K562 (cell line): Measurements from ENCODE around the gene F2RL1. TPM values are rescaled to one million over a fixed set of nuclear protein-coding genes. Genes with fewer than 3 reads are reported as not detected.

Source experiments
- DPF2 ChIP-seq: fragments of 450-650 bp; IDR thresholded peaks from 2 replicates; pipeline ENCODE4 v1.6.1; 2016
- HES1 ChIP-seq: fragments of 450-650 bp; IDR thresholded peaks from 2 replicates; pipeline ENCODE4 v1.6.1; 2016; ENCODE audit warnings: low read depth, mild to moderate bottlenecking, moderate library complexity
- JUND ChIP-seq, 2 experiments: IDR thresholded peaks; 2 replicates in 1 of 2; 3 replicates in 1 of 2; pipeline ENCODE4 v1.6.1; 2011; ENCODE audit warnings: borderline replicate concordance in 2 of 2, low read depth in 2 of 2, low read length in 2 of 2, improper control_type of control experiment in 1 of 2, missing biosample characterization in 1 of 2, missing genetic modification characterization in 1 of 2, missing genetic modification reagents in 1 of 2
- KAT7 ChIP-seq: sonication (generic); formaldehyde crosslinking; IDR thresholded peaks from 2 replicates; pipeline ENCODE4 v1.8.0; 2022; ENCODE audit warnings: missing genetic modification reagents, mild to moderate bottlenecking, borderline replicate concordance
- KDM5B ChIP-seq: fragments of 200-600 bp; sonication (generic); IDR thresholded peaks from 2 replicates; pipeline ENCODE4 v1.6.1; 2012; ENCODE audit warnings: low read depth, mild to moderate bottlenecking, moderate library complexity, low read length, control low read depth, inconsistent platforms; ENCODE audit not compliant: insufficient replicate concordance
- KLF13 ChIP-seq: fragments of 450-650 bp; IDR thresholded peaks from 2 replicates; pipeline ENCODE4 v1.6.1; 2016; ENCODE audit warnings: missing genetic modification characterization, low read depth, mild to moderate bottlenecking, missing compliant biosample characterization, moderate library complexity, borderline replicate concordance
- LEF1 ChIP-seq: fragments of 450-650 bp; IDR thresholded peaks from 2 replicates; pipeline ENCODE4 v1.6.1; 2016; ENCODE audit warnings: mild to moderate bottlenecking
- MYBL2 ChIP-seq, 2 experiments: fragments of 450-650 bp in 1 of 2; sonication (generic) in 1 of 2; formaldehyde crosslinking in 1 of 2; IDR thresholded peaks; 2 replicates each; pipeline versions ENCODE4 v1.6.1 to v1.8.1; 2017 to 2022; ENCODE audit warnings: borderline replicate concordance in 1 of 2, inconsistent platforms in 1 of 2, low read depth in 1 of 2, mild to moderate bottlenecking in 1 of 2, missing genetic modification reagents in 1 of 2, moderate library complexity in 1 of 2
- PKNOX1 ChIP-seq: fragments of 450-650 bp; IDR thresholded peaks from 2 replicates; pipeline ENCODE4 v1.6.1; 2016
- PTBP1 ChIP-seq: fragments of 200-400 bp; formaldehyde crosslinking; IDR thresholded peaks from 2 replicates; pipeline ENCODE4 v1.6.1; 2017; ENCODE audit warnings: low read depth, low read length
- TAF15 ChIP-seq: fragments of 200-400 bp; formaldehyde crosslinking; IDR thresholded peaks from 2 replicates; pipeline ENCODE4 v1.6.1; 2017; ENCODE audit warnings: mild to moderate bottlenecking, low read depth, low read length, moderate library complexity
- TAF9B ChIP-seq: fragments of 450-650 bp; IDR thresholded peaks from 2 replicates; pipeline ENCODE4 v1.6.1; 2018; ENCODE audit warnings: mild to moderate bottlenecking; ENCODE audit not compliant: partially characterized antibody
- XRCC4 ChIP-seq: IDR thresholded peaks from one replicate; pipeline ENCODE4 v1.6.1; 2011; ENCODE audit not compliant: insufficient read depth, insufficient read length; ENCODE audit errors: extremely low read depth
- ZBTB17 ChIP-seq: fragments of 450-650 bp; formaldehyde crosslinking; IDR thresholded peaks from 2 replicates; pipeline ENCODE4 v1.4.0; 2020; ENCODE audit warnings: mild to moderate bottlenecking
- ZBTB49 ChIP-seq: sonication (generic); formaldehyde crosslinking; IDR thresholded peaks from 2 replicates; pipeline ENCODE4 v1.8.0; 2022; ENCODE audit warnings: missing genetic modification reagents, mild to moderate bottlenecking, borderline replicate concordance
- ZFPM2 ChIP-seq: fragments of 250-450 bp; sonication (Bioruptor Pico); IDR thresholded peaks from 2 replicates; pipeline ENCODE4 v1.5.1; 2022; ENCODE audit warnings: mild to moderate bottlenecking
- ZNF140 ChIP-seq: fragments of 250-450 bp; sonication (Bioruptor Pico); IDR thresholded peaks from 2 replicates; pipeline ENCODE4 v1.8.0; 2021; ENCODE audit warnings: moderate library complexity, mild to moderate bottlenecking, inconsistent platforms
- ZNF511 ChIP-seq: sonication (generic); formaldehyde crosslinking; IDR thresholded peaks from 2 replicates; pipeline ENCODE4 v1.8.0; 2022; ENCODE audit warnings: mild to moderate bottlenecking, missing genetic modification reagents
- ZNF584 ChIP-seq: fragments of 200-800 bp; sonication (Bioruptor generic); IDR thresholded peaks from 2 replicates; pipeline ENCODE4 v1.6.1; 2016; ENCODE audit warnings: low read depth, mild to moderate bottlenecking, missing genetic modification characterization, missing compliant biosample characterization
- ZNF589 ChIP-seq: fragments of 200-800 bp; sonication (Bioruptor generic); IDR thresholded peaks from 2 replicates; pipeline ENCODE4 v1.6.1; 2016; ENCODE audit warnings: low read depth, missing genetic modification characterization, missing compliant biosample characterization
- ZNF764 ChIP-seq: fragments of 250-450 bp; sonication (Bioruptor Pico); IDR thresholded peaks from 2 replicates; pipeline ENCODE4 v1.4.0; 2020; ENCODE audit warnings: low read depth, mild to moderate bottlenecking, moderate library complexity
- polyA plus RNA-seq, 8 experiments: library from polyadenylated mRNA; depleted of rRNA in 4 of 8; stranded (reverse) in 5 of 8; unstranded in 3 of 8; fragments of >200 nt; fragmentation: Nextera tagmentation in 2 of 8; fragmentation: Illumina TruSeq in 1 of 8; extraction: Ambion mirVana in 2 of 8; extraction: Trizol in 1 of 8; gene quantifications; 2 replicates each; pipeline versions ENCODE4 v1.2.1 to v1.2.3, GENCODE V29; 2011 to 2014; ENCODE audit warnings: inconsistent platforms in 1 of 8, missing spikeins in 1 of 8
- total RNA-seq, 7 experiments: library from RNA; depleted of rRNA in 6 of 7; stranded (reverse); fragments of >200 nt in 6 of 7; fragmentation: Illumina TruSeq in 2 of 7; extraction: Trizol in 2 of 7; gene quantifications; 2 replicates each; pipeline versions ENCODE4 v1.2.1 to v1.2.3, GENCODE V29; 2011 to 2021; ENCODE audit warnings: low replicate concordance in 1 of 7

Gene F2RL1
- total and polyA plus RNA-seq, 9 of the 15 experiments (the other 6 are each of a cell fraction or from before 2014, with no cell fraction given): 0.03 to 0.50 (median 0.27) TPM; not detected in 6

- TF ChIP-seq ZBTB49 (CRISPR knock-in tag) (no peak), KAT7 (CRISPR knock-in tag) (no peak), ZFPM2 (CRISPR knock-in tag) (no peak), PTBP1 (no peak), JUND (IDR thresholded peaks at IDR 0.05; ENCODE audit: borderline replicate concordance, low read depth, low read length) (peak; percentile 81; the same call in 1 of the 2 replicates), JUND (tag; IDR thresholded peaks at IDR 0.05; ENCODE audit: borderline replicate concordance, low read depth, low read length) (peak; percentile 70; the same call in 2 of the 3 replicates), ZNF584 (CRISPR knock-in tag) (no peak), HES1 (peak; percentile 74; the same call in 1 of the 2 replicates), MYBL2 (IDR thresholded peaks at IDR 0.05; ENCODE audit: low read depth) (no peak), MYBL2 (CRISPR knock-in tag; IDR thresholded peaks at IDR 0.05; ENCODE audit: borderline replicate concordance) (no peak), ZBTB17 (CRISPR knock-in tag) (no peak), ZNF764 (no peak), ZNF511 (CRISPR knock-in tag) (no peak), XRCC4 (no peak), ZNF140 (CRISPR knock-in tag) (no peak), TAF15 (no peak), PKNOX1 (peak; percentile 46; the same call in 1 of the 2 replicates), KLF13 (tag) (no peak), TAF9B (peak; percentile 48), KDM5B (no peak), LEF1 (peak; percentile 47; the same call in 1 of the 2 replicates), DPF2 (peak; percentile 56; the same call in 1 of the 2 replicates), ZNF589 (no peak)
These were observed 12.9 kb upstream of the F2RL1 start (continued) for GRCh38 chr5:76805821-76806505.
